OCI-LY7 (cell line): ENCODE measurements around the gene ZSWIM5. TPM values are rescaled to one million over a fixed set of nuclear protein-coding genes. Genes with fewer than 3 reads are reported as not detected.

Experiments
- BruUV-seq: library from RNA; stranded (reverse); fragments of 400-500 nt; replicated peaks from 2 replicates; lab custom pipeline; 2021; lab: Mats Ljungman, UMichigan
- CTCF ChIA-PET: fragments of 300-600 bp; sonication (Branson Sonifier 250); formaldehyde crosslinking; loops from one replicate; lab custom pipeline; 2022; ENCODE audit warnings: antibody characterized with exemption; ENCODE audit not compliant: unreplicated experiment; lab: Charles Lee
- POLR2A ChIA-PET: fragments of 300-600 bp; sonication (Branson Sonifier 250); formaldehyde crosslinking; loops from one replicate; lab custom pipeline; 2022; ENCODE audit warnings: antibody characterized with exemption; lab: Charles Lee
- DNase-seq: peaks from one replicate; pipeline ENCODE4 v3.0.0-alpha.2; 2015; ENCODE audit warnings: low spot score
- H2AFZ ChIP-seq: fragments of 200-600 bp; sonication (generic), shearing (Covaris generic); 2 replicates; pipeline ENCODE4 v1.6.1; 2014; ENCODE audit warnings: mild to moderate bottlenecking, antibody characterized with exemption, low read length, moderate library complexity
- H3K27ac ChIP-seq: fragments of 200-600 bp; sonication (generic); 2 replicates; pipeline ENCODE4 v1.5.1; 2014; ENCODE audit warnings: mixed run types, low read depth, mild to moderate bottlenecking, moderate library complexity, low read length, inconsistent platforms; ENCODE audit not compliant: poor library complexity, severe bottlenecking
- H3K36me3 ChIP-seq: fragments of 200-600 bp; sonication (generic); 2 replicates; pipeline ENCODE4 v1.6.1; 2014; ENCODE audit warnings: mild to moderate bottlenecking, antibody characterized with exemption, low read length, moderate library complexity, mixed read lengths; ENCODE audit not compliant: insufficient read depth
- H3K4me1 ChIP-seq: fragments of 200-600 bp; sonication (generic); 2 replicates; pipeline ENCODE4 v1.5.1; 2014; ENCODE audit warnings: mild to moderate bottlenecking, low read length; ENCODE audit not compliant: insufficient read depth, poor library complexity, severe bottlenecking
- H3K4me2 ChIP-seq: fragments of 200-600 bp; sonication (generic); 2 replicates; pipeline ENCODE4 v1.6.1; 2014; ENCODE audit warnings: mild to moderate bottlenecking, low read length
- H3K4me3 ChIP-seq: fragments of 200-600 bp; sonication (generic); 2 replicates; pipeline ENCODE4 v1.5.1; 2014; ENCODE audit warnings: mild to moderate bottlenecking, low read depth, low read length; ENCODE audit not compliant: poor library complexity, severe bottlenecking
- H3K79me2 ChIP-seq: fragments of 200-600 bp; sonication (generic); 2 replicates; pipeline ENCODE4 v1.6.1; 2016; ENCODE audit warnings: low read depth, mild to moderate bottlenecking, low read length, moderate library complexity, mixed read lengths; ENCODE audit not compliant: insufficient read depth
- H3K9me2 ChIP-seq: fragments of 200-600 bp; sonication (generic); 2 replicates; pipeline ENCODE4 v1.6.1; 2016; ENCODE audit warnings: mild to moderate bottlenecking, low read length, mixed read lengths; ENCODE audit not compliant: insufficient read depth
- H3K9me3 ChIP-seq: fragments of 200-600 bp; sonication (generic); 2 replicates; pipeline ENCODE4 v1.6.1; 2014; ENCODE audit warnings: mild to moderate bottlenecking, mixed run types, low read length, mixed read lengths
- H4K20me1 ChIP-seq: fragments of 200-600 bp; sonication (generic); 2 replicates; pipeline ENCODE4 v1.6.1; 2014; ENCODE audit warnings: mild to moderate bottlenecking, antibody characterized with exemption, low read length, moderate library complexity, mixed read lengths; ENCODE audit not compliant: insufficient read depth
- EZH2phosphoT487 ChIP-seq: fragments of 200-600 bp; sonication (generic); IDR thresholded peaks from 2 replicates; pipeline ENCODE4 v1.6.1; 2018; ENCODE audit warnings: low read depth, borderline replicate concordance, mild to moderate bottlenecking, mixed run types, antibody characterized with exemption, low read length, moderate library complexity, mixed read lengths
- intact Hi-C: fragments of 100-400 bp; cut with micrococcal nuclease; formaldehyde crosslinking; loops from one replicate; pipeline ENCODE4 v1.10.0; 2022; ENCODE audit not compliant: unreplicated experiment
- total RNA-seq, 2 experiments: library from RNA; depleted of rRNA in 1 of 2; stranded (reverse); fragments of >200 nt in 1 of 2; shearing (Covaris generic) in 1 of 2; gene quantifications; 2 replicates each; pipeline ENCODE4 v1.2.3, GENCODE V29; 2014 to 2022
- TF ChIP-seq, protein P1 (sequence below): fragments of 200-600 bp; sonication (generic); conservative IDR thresholded peaks from 2 replicates; pipeline ENCODE4 v1.5.1; 2014; ENCODE audit warnings: mild to moderate bottlenecking, antibody characterized with exemption, low read length, moderate library complexity, mixed read lengths

ZSWIM5 gene
- total RNA-seq, 2 experiments from 2014 or later: 0.28 to 0.42 TPM

DNA sequence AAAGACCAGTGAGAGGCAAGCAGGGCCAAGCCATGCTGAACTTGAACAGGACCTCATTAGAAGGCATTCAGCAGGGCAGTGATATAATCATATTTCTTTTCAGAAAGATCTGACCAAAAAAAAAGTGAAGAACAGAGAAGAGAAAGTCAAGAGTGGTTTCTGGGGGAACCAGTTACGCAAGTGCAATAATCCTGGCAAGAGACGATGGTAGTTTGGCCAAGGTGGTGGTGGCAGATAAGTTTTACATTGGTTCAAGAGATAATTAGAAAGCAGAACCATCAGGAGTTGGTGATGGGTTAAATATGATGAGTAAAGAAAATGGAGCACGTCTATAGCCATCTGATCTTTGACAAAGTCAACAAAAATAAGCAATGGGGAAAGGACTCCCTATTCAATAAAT is 54.3 kb downstream of the ZSWIM5 start:
- Histone ChIP-seq H3K4me1 (no peaks in the 10 kb centered on the region), H4K20me1 (no peaks in the 10 kb centered on the region), H3K9me2 (no peaks in the 10 kb centered on the region), H3K9me3 (no peaks in the 10 kb centered on the region), H3K4me2 (no peak overlapping the region), H3K36me3 (no peaks in the 10 kb centered on the region), H2AFZ (no peak overlapping the region), H3K79me2 (no peaks in the 10 kb centered on the region), H3K27ac (no peak overlapping the region), H3K4me3 (no peak overlapping the region)
- BruUV-seq: no TSS peak
- intact Hi-C loops: no loop called here
- ChIA-PET CTCF (no interaction called here), POLR2A (no interaction called here)
- TF ChIP-seq EZH2phosphoT487: no peak
- TF ChIP-seq, protein P1, sequence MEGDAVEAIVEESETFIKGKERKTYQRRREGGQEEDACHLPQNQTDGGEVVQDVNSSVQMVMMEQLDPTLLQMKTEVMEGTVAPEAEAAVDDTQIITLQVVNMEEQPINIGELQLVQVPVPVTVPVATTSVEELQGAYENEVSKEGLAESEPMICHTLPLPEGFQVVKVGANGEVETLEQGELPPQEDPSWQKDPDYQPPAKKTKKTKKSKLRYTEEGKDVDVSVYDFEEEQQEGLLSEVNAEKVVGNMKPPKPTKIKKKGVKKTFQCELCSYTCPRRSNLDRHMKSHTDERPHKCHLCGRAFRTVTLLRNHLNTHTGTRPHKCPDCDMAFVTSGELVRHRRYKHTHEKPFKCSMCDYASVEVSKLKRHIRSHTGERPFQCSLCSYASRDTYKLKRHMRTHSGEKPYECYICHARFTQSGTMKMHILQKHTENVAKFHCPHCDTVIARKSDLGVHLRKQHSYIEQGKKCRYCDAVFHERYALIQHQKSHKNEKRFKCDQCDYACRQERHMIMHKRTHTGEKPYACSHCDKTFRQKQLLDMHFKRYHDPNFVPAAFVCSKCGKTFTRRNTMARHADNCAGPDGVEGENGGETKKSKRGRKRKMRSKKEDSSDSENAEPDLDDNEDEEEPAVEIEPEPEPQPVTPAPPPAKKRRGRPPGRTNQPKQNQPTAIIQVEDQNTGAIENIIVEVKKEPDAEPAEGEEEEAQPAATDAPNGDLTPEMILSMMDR: no peak
- no peak for DNase-seq

DNA sequence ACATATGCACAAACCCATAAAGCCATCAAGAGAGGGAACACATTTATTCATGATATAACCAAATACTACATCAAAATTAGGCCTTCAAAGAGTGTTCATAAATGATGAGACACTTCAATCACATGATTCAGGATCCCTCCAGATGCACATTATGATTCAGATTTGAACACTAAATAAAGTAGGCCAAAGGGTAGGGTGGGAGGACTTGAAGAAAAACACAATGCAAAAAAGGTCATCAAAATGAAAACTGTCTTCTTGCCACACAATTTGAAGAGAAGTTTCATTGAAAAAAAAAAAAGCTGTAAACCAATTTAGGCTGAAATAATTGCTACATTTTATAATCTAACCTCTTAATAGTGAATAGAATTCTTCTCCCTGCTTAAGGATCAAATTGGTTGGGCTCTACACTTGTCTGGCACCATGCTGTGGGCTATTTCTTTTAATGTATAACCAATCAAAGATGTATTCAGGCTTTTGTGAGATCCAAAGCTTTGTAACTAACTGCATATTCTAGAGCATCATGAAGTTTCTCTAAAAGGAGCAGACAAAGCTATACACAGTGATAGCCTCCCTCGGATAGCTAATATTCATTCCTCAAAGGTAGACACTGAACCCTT is 58.1 kb downstream of the ZSWIM5 start:
- CTCF ChIA-PET: no interaction called here
- H4K20me1 ChIP-seq: no peaks in the 10 kb centered on the region
- H3K27ac ChIP-seq: no peak overlapping the region
- no TSS peak for BruUV-seq
- H3K9me2 ChIP-seq: no peaks in the 10 kb centered on the region
- H3K4me2 ChIP-seq: no peak overlapping the region
- H3K4me1 ChIP-seq: no peaks in the 10 kb centered on the region
- POLR2A ChIA-PET: interaction anchor here (0.6 kb wide), 1 partner anchor 23 kb away, joined by 3 read pairs; no protein-coding TSS in a partner anchor
- no peak overlapping the region for H2AFZ ChIP-seq
- no peaks in the 10 kb centered on the region for H3K36me3 ChIP-seq
- no peak for DNase-seq
- intact Hi-C loops: no loop called here
- H3K79me2 ChIP-seq: no peaks in the 10 kb centered on the region
- H3K9me3 ChIP-seq: no peaks in the 10 kb centered on the region
- H3K4me3 ChIP-seq: no peak overlapping the region
- TF ChIP-seq EZH2phosphoT487: no peak

DNA sequence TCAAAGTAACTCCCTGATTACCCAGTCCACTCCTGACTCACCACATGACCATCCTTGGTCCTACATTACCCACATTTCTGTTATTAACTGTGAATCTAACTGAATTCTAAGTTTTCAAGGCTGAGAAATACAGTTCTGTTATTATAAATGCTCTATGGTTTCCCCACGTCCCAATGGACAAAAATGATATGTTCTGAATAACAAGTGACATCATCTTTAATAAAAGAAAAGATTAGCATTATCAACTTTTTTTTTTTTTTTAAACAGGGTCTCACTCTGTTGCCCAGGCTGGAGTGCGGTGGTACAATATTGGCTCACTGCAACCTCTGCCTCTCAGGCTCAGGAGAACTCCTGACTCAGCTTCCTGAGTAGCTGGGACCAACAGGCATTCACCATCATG is 59.6 kb downstream of the ZSWIM5 start:
- no peak for DNase-seq
- POLR2A ChIA-PET: interaction anchor here (0.7 kb wide), 1 partner anchor 104 kb away, joined by 3 read pairs; no protein-coding TSS in a partner anchor
- no peaks in the 10 kb centered on the region for H3K9me3 ChIP-seq
- H3K79me2 ChIP-seq: no peaks in the 10 kb centered on the region
- CTCF ChIA-PET: no interaction called here
- intact Hi-C loops: no loop called here
- no peak overlapping the region for H3K4me3 ChIP-seq
- no peaks in the 10 kb centered on the region for H3K9me2 ChIP-seq
- H3K4me2 ChIP-seq: no peak overlapping the region
- BruUV-seq: no TSS peak
- H4K20me1 ChIP-seq: no peaks in the 10 kb centered on the region
- TF ChIP-seq, protein P1: no peak
- TF ChIP-seq EZH2phosphoT487: no peak
- no peaks in the 10 kb centered on the region for H3K4me1 ChIP-seq
- no peak overlapping the region for H2AFZ ChIP-seq
- no peak overlapping the region for H3K27ac ChIP-seq
- H3K36me3 ChIP-seq: no peaks in the 10 kb centered on the region
